ENCODE data around the gene COLEC12.

Gene COLEC12

GRCh38 chr18:318791-319291 lies 181.7 kb downstream of the COLEC12 start:
- 84% methylated on average over 8 of the region's 9 CpGs for WGBS
- Histone ChIP-seq H2BK12ac (ENCODE audit: low read length in 2 of 2) (peak overlapping the region in 1 of 2 experiments; percentile 18), H3K79me1 (replicated peaks; ENCODE audit: low read length, poor library complexity, severe bottlenecking) (no peaks in the 10 kb centered on the region), H2AFZ (ENCODE audit: low read depth, low read length) (no peak overlapping the region), H3K4me3 (ENCODE audit: insufficient read depth in 1 of 2, low read depth in 1 of 2, low read length in 2 of 2) (no peak overlapping the region), H3K4ac (ENCODE audit: low read depth in 1 of 2, low read length in 2 of 2) (no peak overlapping the region), H2BK120ac (ENCODE audit: low read depth, low read length) (no peak overlapping the region), H3K14ac (ENCODE audit: low read length in 2 of 2) (no peak overlapping the region), H4K91ac (ENCODE audit: low read length) (peak overlapping the region; percentile 86), H3K4me2 (ENCODE audit: low read length, poor library complexity, severe bottlenecking) (no peak overlapping the region), H3K18ac (ENCODE audit: low read depth in 1 of 2, low read length in 2 of 2) (no peak overlapping the region), H3K23ac (ENCODE audit: low read length in 2 of 2) (no peak overlapping the region), H2BK5ac (ENCODE audit: low read depth, low read length, poor library complexity, severe bottlenecking) (no peak overlapping the region), H3K27ac (ENCODE audit: low read length, poor library complexity, severe bottlenecking) (no peak overlapping the region), H2BK15ac (ENCODE audit: low read depth, poor library complexity, severe bottlenecking) (no peak overlapping the region), H2AK5ac (ENCODE audit: low read length, severe bottlenecking) (peak overlapping the region; percentile 6), H3K9ac (ENCODE audit: low read length) (no peak overlapping the region), H3K27me3 (ENCODE audit: control insufficient read depth in 1 of 2, insufficient read depth in 1 of 2, low read length in 2 of 2) (no peaks in the 10 kb centered on the region), H3K36me3 (ENCODE audit: control insufficient read depth in 1 of 2, insufficient read depth in 2 of 2, low read depth in 1 of 2, low read length in 2 of 2) (peaks cover 4 to 34% of the 10 kb centered on the region in 2 experiments), H4K8ac (ENCODE audit: low read length) (no peak overlapping the region), H3K9me3 (ENCODE audit: control insufficient read depth, low read length) (no peaks in the 10 kb centered on the region), H3K4me1 (ENCODE audit: control insufficient read depth, insufficient read depth, low read depth, low read length) (peaks cover 5% of the 10 kb centered on the region)
- no peak for DNase-seq

- Histone ChIP-seq H3K23ac (ENCODE audit: low read length in 2 of 2) (no peak overlapping the region), H3K79me1 (replicated peaks; ENCODE audit: low read length, poor library complexity, severe bottlenecking) (no peaks in the 10 kb centered on the region), H4K8ac (ENCODE audit: low read length) (no peak overlapping the region), H2AK5ac (ENCODE audit: low read length, severe bottlenecking) (peak overlapping the region; percentile 47), H3K14ac (ENCODE audit: low read length in 2 of 2) (no peak overlapping the region), H3K4me2 (ENCODE audit: low read length, poor library complexity, severe bottlenecking) (no peak overlapping the region), H3K9me3 (ENCODE audit: control insufficient read depth, low read length) (no peaks in the 10 kb centered on the region), H3K27me3 (ENCODE audit: control insufficient read depth in 1 of 2, insufficient read depth in 1 of 2, low read length in 2 of 2) (no peaks in the 10 kb centered on the region), H2BK15ac (ENCODE audit: low read depth, poor library complexity, severe bottlenecking) (no peak overlapping the region), H3K18ac (ENCODE audit: low read depth in 1 of 2, low read length in 2 of 2) (no peak overlapping the region), H3K4me3 (ENCODE audit: insufficient read depth in 1 of 2, low read depth in 1 of 2, low read length in 2 of 2) (no peak overlapping the region), H3K36me3 (ENCODE audit: control insufficient read depth in 1 of 2, insufficient read depth in 2 of 2, low read depth in 1 of 2, low read length in 2 of 2) (peaks cover 4 to 34% of the 10 kb centered on the region in 2 experiments), H2BK120ac (ENCODE audit: low read depth, low read length) (no peak overlapping the region), H2BK12ac (ENCODE audit: low read length in 2 of 2) (no peak overlapping the region), H3K4ac (ENCODE audit: low read depth in 1 of 2, low read length in 2 of 2) (no peak overlapping the region), H3K27ac (ENCODE audit: low read length, poor library complexity, severe bottlenecking) (no peak overlapping the region), H4K91ac (ENCODE audit: low read length) (no peak overlapping the region), H3K4me1 (ENCODE audit: control insufficient read depth, insufficient read depth, low read depth, low read length) (peaks cover 2% of the 10 kb centered on the region), H2BK5ac (ENCODE audit: low read depth, low read length, poor library complexity, severe bottlenecking) (no peak overlapping the region), H2AFZ (ENCODE audit: low read depth, low read length) (no peak overlapping the region), H3K9ac (ENCODE audit: low read length) (no peak overlapping the region)
- WGBS: 98% methylated on average over 5 of the region's 6 CpGs
- no peak for DNase-seq
Observed at GRCh38 chr18:317618-318017, 182.9 kb downstream of the COLEC12 start.

- no peak overlapping the region for H4K91ac ChIP-seq (ENCODE audit: low read length)
- no peak overlapping the region for H2AFZ ChIP-seq (ENCODE audit: low read depth, low read length)
- no peak overlapping the region for H3K4ac ChIP-seq (ENCODE audit: low read depth in 1 of 2, low read length in 2 of 2)
- WGBS: 83% methylated on average over 8 of the region's 8 CpGs
- peaks cover 4 to 25% of the 10 kb centered on the region in 2 experiments for H3K36me3 ChIP-seq (ENCODE audit: control insufficient read depth in 1 of 2, insufficient read depth in 2 of 2, low read depth in 1 of 2, low read length in 2 of 2)
- H3K18ac ChIP-seq (ENCODE audit: low read depth in 1 of 2, low read length in 2 of 2): no peak overlapping the region
- H3K27ac ChIP-seq (ENCODE audit: low read length, poor library complexity, severe bottlenecking): no peak overlapping the region
- no peak overlapping the region for H3K9ac ChIP-seq (ENCODE audit: low read length)
- no peaks in the 10 kb centered on the region for H3K27me3 ChIP-seq (ENCODE audit: control insufficient read depth in 1 of 2, insufficient read depth in 1 of 2, low read length in 2 of 2)
- H2BK120ac ChIP-seq (ENCODE audit: low read depth, low read length): no peak overlapping the region
- H4K8ac ChIP-seq (ENCODE audit: low read length): no peak overlapping the region
- H2AK5ac ChIP-seq (ENCODE audit: low read length, severe bottlenecking): no peak overlapping the region
- no peak overlapping the region for H3K14ac ChIP-seq (ENCODE audit: low read length in 2 of 2)
- no peaks in the 10 kb centered on the region for H3K79me1 ChIP-seq (replicated peaks; ENCODE audit: low read length, poor library complexity, severe bottlenecking)
- DNase-seq: no peak
- H3K4me1 ChIP-seq (ENCODE audit: control insufficient read depth, insufficient read depth, low read depth, low read length): no peaks in the 10 kb centered on the region
- H2BK15ac ChIP-seq (ENCODE audit: low read depth, poor library complexity, severe bottlenecking): no peak overlapping the region
- no peak overlapping the region for H3K23ac ChIP-seq (ENCODE audit: low read length in 2 of 2)
- no peak overlapping the region for H2BK12ac ChIP-seq (ENCODE audit: low read length in 2 of 2)
- H3K4me3 ChIP-seq (ENCODE audit: insufficient read depth in 1 of 2, low read depth in 1 of 2, low read length in 2 of 2): no peak overlapping the region
- H2BK5ac ChIP-seq (ENCODE audit: low read depth, low read length, poor library complexity, severe bottlenecking): no peak overlapping the region
- no peak overlapping the region for H3K4me2 ChIP-seq (ENCODE audit: low read length, poor library complexity, severe bottlenecking)
- H3K9me3 ChIP-seq (ENCODE audit: control insufficient read depth, low read length): no peaks in the 10 kb centered on the region
Observed at GRCh38 chr18:316393-316792, 184.1 kb downstream of the COLEC12 start.

- Histone ChIP-seq H3K4me2 (ENCODE audit: low read length, poor library complexity, severe bottlenecking) (no peak overlapping the region), H2BK15ac (ENCODE audit: low read depth, poor library complexity, severe bottlenecking) (no peak overlapping the region), H3K9me3 (ENCODE audit: control insufficient read depth, low read length) (no peaks in the 10 kb centered on the region), H2BK12ac (ENCODE audit: low read length in 2 of 2) (no peak overlapping the region), H3K9ac (ENCODE audit: low read length) (no peak overlapping the region), H3K36me3 (ENCODE audit: control insufficient read depth in 1 of 2, insufficient read depth in 2 of 2, low read depth in 1 of 2, low read length in 2 of 2) (peaks cover 2 to 4% of the 10 kb centered on the region in 2 experiments), H2BK5ac (ENCODE audit: low read depth, low read length, poor library complexity, severe bottlenecking) (no peak overlapping the region), H2AK5ac (ENCODE audit: low read length, severe bottlenecking) (no peak overlapping the region), H3K18ac (ENCODE audit: low read depth in 1 of 2, low read length in 2 of 2) (no peak overlapping the region), H3K79me1 (replicated peaks; ENCODE audit: low read length, poor library complexity, severe bottlenecking) (no peaks in the 10 kb centered on the region), H4K8ac (ENCODE audit: low read length) (no peak overlapping the region), H3K4me3 (ENCODE audit: insufficient read depth in 1 of 2, low read depth in 1 of 2, low read length in 2 of 2) (peak overlapping the region in 1 of 2 experiments; percentile 32), H3K27me3 (ENCODE audit: control insufficient read depth in 1 of 2, insufficient read depth in 1 of 2, low read length in 2 of 2) (no peaks in the 10 kb centered on the region), H4K91ac (ENCODE audit: low read length) (no peak overlapping the region), H3K4me1 (ENCODE audit: control insufficient read depth, insufficient read depth, low read depth, low read length) (no peaks in the 10 kb centered on the region), H3K27ac (ENCODE audit: low read length, poor library complexity, severe bottlenecking) (no peak overlapping the region), H2BK120ac (ENCODE audit: low read depth, low read length) (no peak overlapping the region), H2AFZ (ENCODE audit: low read depth, low read length) (no peak overlapping the region), H3K14ac (ENCODE audit: low read length in 2 of 2) (no peak overlapping the region), H3K4ac (ENCODE audit: low read depth in 1 of 2, low read length in 2 of 2) (no peak overlapping the region), H3K23ac (ENCODE audit: low read length in 2 of 2) (no peak overlapping the region)
- no peak for DNase-seq
Observed at GRCh38 chr18:313931-314330, 186.6 kb downstream of the COLEC12 start.

Data from mesenchymal stem cell (in vitro differentiated cells and primary cell).